Measurements from ENCODE around the gene TMPRSS13.

- TF ChIP-seq CTCF (IDR thresholded peaks at IDR 0.05), result no peak
- no peak for TF ChIP-seq POLR2A (IDR thresholded peaks at IDR 0.05)
Measured at GRCh38 chr11:117872420-117872961, 56.7 kb downstream of the TMPRSS13 start.
